ENCODE results near the gene KRT4.

DNA sequence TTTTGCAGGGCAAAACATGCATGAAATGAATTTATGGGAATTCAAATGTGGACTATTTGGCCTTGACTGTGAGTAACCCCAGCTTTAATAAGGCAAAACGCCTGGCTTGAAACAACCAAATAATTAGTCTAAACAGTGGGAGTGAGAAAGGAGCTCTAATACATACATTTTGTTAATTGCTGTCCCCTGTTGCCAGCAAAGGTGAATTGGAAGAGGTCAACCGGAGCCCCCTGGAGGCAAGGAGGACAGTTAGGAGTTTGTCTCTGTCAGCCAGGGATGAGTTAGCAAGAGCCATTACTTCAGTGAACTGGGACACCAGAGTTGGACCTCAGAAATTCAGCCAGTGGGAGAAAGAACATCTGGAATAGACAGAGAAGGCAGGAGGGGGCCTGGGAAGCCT, 54.2 kb downstream of the KRT4 start:
- TF ChIP-seq, protein P1, sequence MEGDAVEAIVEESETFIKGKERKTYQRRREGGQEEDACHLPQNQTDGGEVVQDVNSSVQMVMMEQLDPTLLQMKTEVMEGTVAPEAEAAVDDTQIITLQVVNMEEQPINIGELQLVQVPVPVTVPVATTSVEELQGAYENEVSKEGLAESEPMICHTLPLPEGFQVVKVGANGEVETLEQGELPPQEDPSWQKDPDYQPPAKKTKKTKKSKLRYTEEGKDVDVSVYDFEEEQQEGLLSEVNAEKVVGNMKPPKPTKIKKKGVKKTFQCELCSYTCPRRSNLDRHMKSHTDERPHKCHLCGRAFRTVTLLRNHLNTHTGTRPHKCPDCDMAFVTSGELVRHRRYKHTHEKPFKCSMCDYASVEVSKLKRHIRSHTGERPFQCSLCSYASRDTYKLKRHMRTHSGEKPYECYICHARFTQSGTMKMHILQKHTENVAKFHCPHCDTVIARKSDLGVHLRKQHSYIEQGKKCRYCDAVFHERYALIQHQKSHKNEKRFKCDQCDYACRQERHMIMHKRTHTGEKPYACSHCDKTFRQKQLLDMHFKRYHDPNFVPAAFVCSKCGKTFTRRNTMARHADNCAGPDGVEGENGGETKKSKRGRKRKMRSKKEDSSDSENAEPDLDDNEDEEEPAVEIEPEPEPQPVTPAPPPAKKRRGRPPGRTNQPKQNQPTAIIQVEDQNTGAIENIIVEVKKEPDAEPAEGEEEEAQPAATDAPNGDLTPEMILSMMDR (IDR thresholded peaks at IDR 0.05): no peak
- no peak for TF ChIP-seq POLR2AphosphoS5 (IDR thresholded peaks at IDR 0.05)
- no peak for TF ChIP-seq EP300 (IDR thresholded peaks at IDR 0.05)
- TF ChIP-seq POLR2A (IDR thresholded peaks at IDR 0.05): no peak

All from gastroesophageal sphincter (tissue), 3 donors.